Testis (tissue), 2 donors: ENCODE results near the gene SLC15A1.

Experiments used
- POLR2A ChIP-seq: fragments of 450-650 bp; IDR thresholded peaks from one replicate; pipeline ENCODE4 v1.6.1; 2017; ENCODE audit warnings: antibody characterized with exemption, mild to moderate bottlenecking, moderate library complexity
- TF ChIP-seq, protein P1 (sequence below), 3 experiments: fragments of 450-650 bp in 2 of 3; fragments of 200-600 bp in 1 of 3; sonication (generic) in 1 of 3; IDR thresholded peaks; one replicate each; pipeline ENCODE4 v1.5.1; 2016 to 2019; ENCODE audit warnings: antibody characterized with exemption in 3 of 3, mild to moderate bottlenecking in 2 of 3, moderate library complexity in 1 of 3

DNA sequence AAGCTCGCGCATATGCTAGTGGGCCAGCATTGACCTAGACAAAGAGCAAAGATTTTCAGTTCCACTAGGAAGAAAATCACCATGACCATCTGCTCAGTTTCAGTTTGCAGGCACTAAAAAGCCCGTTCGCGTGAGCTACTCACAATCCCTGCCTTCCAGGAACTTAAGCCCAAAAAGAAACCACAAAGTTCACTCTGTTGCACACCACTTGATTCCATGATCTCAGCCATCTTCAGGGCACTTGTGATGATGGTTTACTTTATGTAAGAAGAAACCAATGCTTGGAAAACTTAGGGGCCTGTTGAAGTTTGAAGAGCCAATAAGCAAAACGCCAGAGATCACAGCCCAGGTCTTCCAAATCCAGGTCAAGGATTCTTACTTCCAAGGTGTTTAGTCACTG is 45.0 kb upstream of the SLC15A1 start:
- TF ChIP-seq, protein P1, sequence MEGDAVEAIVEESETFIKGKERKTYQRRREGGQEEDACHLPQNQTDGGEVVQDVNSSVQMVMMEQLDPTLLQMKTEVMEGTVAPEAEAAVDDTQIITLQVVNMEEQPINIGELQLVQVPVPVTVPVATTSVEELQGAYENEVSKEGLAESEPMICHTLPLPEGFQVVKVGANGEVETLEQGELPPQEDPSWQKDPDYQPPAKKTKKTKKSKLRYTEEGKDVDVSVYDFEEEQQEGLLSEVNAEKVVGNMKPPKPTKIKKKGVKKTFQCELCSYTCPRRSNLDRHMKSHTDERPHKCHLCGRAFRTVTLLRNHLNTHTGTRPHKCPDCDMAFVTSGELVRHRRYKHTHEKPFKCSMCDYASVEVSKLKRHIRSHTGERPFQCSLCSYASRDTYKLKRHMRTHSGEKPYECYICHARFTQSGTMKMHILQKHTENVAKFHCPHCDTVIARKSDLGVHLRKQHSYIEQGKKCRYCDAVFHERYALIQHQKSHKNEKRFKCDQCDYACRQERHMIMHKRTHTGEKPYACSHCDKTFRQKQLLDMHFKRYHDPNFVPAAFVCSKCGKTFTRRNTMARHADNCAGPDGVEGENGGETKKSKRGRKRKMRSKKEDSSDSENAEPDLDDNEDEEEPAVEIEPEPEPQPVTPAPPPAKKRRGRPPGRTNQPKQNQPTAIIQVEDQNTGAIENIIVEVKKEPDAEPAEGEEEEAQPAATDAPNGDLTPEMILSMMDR (IDR thresholded peaks at IDR 0.05), result no peak
- TF ChIP-seq POLR2A, result no peak
